Tongue (tissue), 2 donors: ENCODE measurements around the gene CAPN14. TPM values are rescaled to one million over a fixed set of nuclear protein-coding genes. Genes with fewer than 3 reads are reported as not detected.
A peak's percentile ranks its signal among the peaks of the same experiment; 100 is the strongest.

Experiments used
- DNase-seq: peaks from one replicate; pipeline ENCODE4 v3.0.0-alpha.2; 2015
- total RNA-seq: library from RNA; depleted of rRNA; stranded (reverse); fragments of >200 nt; gene quantifications from one replicate; pipeline ENCODE4 v1.2.3, GENCODE V29; 2014

CAPN14 gene
- total RNA-seq, 1 donor from 2014 or later: 20.5 TPM

DNA sequence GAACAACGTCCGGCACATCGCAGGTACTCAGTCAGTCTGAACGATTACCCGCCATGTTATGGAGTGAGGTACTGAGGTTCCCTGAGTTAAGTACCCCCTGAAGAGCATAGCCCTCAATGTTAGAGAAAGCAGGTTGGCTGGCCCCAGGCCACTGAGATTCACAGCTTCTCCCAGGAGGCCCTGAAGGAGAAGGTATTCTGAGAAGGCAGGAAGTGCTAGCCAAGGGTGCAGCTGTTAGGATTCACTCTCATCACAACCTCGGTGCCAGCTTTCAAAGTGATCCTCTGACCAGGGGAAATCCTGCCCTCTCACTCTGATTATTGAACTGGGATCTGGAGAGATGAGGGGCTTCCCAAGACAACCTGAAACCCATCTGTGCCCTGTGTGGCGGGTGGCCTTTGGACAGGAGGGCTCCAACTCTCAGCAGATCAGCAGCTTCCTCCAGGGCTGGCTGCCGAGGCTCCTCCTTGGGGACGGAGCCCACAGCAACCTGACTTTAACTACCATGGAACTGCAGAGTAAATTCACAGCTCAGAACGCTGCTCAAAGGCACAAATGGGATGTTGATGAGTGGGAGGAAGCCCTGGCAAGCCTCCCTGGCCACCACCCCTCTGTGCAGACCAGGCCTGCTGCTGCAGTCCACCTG, 24.4 kb upstream of the CAPN14 start:
- DNase-seq: peak; percentile 54

DNA sequence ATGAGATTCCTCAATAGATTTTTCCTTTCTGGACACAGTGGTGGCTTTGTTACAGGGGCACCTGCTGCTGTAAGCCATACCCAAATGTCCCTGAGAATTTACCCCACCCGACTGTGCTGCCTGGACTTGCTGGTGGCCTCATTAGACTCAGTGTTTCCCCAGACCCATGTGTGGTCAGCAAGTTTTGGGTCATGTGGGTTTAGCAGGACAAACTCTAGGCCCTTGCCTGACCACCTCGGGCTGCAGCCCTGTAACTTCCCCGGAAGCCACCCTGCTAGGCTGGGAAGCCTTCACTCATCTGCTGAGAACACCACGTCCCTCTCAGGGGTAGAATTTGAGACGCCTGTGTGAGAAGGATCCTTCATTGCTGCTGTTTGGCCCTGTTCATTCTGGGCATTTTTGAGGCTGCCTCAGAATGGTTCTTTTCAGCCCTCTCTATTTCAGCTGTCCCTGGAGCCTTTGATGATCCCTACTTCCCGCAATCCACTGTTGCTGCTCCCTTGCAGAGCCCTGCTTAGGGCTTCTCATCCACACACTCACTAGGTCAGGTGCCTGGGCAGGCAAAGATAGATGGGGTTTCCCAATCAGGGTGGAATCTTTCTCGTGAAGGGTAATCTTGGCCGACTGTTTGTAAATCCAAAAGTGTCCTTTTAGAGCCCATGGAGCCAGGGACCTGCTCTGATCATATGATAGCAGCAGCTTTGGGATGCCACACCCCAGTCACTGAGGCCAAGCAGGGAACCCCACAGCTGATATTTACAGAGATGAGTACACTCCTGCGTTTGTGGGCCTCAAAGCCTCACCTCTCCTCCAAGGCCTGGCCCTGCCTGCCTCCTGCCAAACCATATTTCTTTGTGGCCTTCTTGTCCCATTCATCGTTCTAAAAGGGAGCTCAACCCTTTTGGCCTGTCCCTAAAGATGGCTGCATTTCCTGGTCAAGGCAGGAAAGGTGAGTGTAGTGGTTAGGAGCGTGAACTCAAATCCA, 23.4 kb upstream of the CAPN14 start:
- peak; percentile 58 for DNase-seq

DNA sequence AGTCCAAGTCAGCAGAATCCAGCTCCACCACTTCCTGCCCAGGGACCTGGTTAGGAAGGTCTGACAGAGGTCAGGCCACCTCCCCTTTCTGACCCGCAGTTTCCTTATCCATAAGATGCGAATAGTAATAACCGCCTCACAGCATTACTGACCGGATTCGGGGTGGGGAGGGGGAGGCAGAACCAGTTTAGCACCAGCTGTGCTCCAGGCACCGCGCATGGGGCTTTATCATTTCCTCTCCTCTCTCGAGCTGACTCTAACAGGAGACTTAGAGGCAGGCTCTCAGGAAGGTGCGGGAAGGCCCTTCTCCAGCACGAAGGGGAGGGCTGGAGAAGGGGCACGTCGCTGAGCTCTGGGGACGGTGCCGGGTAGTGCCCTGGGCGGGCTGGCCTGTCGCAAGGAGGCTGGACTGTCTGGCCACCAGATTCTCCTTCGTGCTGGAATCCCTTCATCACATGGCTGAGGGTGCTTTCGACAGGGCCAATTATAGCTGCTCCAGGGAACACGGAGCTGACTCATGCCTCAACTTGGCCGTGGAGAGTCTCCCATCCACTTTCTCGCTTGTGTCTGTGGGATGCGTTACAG, 22.4 kb upstream of the CAPN14 start:
- DNase-seq: peak; percentile 41

DNA sequence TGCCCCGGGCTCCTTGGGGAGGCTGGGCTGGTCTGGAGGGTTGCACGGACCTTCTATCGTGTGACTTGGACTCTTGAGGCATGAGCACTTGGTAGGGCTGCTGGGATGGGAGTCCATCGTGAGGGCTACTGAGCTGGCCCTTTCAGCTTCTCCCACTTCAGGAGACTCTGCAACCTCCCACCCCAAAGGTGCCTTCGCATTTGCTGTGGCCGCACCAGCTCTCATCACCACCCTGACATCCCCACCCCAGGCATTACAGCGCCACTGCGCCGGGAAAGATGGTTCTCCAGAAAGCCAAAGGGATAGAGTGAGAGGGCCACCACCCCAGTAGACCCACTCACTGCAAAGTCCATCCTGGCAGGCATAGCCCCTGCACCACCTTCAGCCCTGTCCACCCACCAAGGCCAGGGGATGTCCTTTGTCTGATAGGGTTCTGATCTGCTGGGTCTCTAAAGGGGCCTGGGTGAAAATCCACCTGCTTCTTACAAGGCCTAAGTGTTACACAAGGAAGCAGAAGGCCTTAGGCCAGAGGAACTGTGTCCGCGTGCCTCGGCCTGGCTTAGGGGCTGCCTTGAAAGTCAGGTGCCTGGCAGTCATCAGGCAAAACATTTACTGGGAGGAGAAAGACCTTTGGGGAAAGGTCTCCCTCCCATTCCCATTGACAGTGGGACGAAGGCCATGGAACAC, 21.7 kb upstream of the CAPN14 start:
- no peak for DNase-seq

DNA sequence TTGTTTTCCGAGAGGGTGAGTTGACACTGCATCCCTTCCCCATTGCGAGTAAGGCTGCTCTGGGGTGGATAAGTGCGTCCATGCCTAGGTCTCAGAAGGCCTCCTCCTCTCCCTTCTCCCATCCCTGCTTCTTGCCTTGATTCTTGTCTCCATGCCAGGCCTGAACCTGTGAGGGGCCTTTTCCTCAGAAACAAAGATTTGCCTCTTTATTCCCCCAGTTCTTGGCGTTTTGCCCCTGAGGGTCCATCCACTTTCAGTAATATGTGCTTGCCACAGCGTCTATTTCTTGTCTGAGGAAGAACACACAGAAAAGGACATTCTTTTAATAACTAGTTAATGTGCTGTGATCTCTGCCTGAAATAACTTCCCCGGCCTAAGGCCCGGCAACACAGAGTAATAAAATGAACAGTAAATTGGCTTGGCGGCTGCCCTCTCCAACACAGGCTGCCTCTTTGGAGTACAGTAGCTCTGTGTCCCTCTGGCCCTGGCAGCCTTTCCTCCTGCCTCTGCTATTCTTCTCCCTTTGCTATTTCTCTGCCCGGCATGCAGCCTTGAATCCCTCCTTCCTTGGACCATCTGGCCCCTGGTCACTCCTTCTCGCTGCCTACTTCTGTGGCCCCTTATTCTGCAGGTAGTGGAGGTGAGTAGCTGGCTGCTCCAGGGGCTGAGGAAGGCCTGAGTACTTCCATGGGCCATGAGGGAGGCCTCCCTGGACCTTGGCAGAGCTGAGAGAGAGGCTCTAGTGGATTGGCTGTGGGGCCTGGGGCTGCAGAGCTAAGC, 21.0 kb upstream of the CAPN14 start:
- no peak for DNase-seq

DNA sequence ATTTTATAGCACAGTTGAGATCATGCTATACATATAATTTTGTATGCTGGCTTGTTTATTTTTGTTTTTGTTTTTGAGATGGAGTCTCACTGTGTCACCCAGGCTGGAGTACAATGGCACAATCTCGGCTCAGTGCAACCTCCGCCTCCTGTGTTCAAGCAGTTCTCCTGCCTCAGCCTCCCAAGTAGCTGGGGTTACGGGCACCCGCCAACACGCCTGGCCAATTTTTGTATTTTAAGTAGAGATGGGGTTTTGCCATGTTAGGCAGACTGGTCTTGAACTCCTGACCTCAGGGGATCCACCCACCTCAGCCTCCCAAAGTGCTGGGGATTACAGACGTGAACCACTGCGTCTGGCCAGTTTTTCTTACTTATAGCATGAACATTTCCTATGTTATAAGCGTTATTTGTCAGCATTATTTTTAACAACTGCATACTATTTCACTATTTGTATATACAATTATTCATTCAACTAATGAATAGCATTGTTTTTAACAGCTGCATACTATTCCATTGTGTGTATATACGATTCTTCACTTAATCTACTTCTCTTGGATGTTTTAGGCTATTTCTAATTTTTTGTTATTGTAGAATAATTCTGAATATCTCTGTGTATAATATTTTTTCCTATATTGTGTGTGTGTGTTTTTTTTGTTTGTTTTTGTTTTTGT, 20.2 kb upstream of the CAPN14 start:
- no peak for DNase-seq

DNA sequence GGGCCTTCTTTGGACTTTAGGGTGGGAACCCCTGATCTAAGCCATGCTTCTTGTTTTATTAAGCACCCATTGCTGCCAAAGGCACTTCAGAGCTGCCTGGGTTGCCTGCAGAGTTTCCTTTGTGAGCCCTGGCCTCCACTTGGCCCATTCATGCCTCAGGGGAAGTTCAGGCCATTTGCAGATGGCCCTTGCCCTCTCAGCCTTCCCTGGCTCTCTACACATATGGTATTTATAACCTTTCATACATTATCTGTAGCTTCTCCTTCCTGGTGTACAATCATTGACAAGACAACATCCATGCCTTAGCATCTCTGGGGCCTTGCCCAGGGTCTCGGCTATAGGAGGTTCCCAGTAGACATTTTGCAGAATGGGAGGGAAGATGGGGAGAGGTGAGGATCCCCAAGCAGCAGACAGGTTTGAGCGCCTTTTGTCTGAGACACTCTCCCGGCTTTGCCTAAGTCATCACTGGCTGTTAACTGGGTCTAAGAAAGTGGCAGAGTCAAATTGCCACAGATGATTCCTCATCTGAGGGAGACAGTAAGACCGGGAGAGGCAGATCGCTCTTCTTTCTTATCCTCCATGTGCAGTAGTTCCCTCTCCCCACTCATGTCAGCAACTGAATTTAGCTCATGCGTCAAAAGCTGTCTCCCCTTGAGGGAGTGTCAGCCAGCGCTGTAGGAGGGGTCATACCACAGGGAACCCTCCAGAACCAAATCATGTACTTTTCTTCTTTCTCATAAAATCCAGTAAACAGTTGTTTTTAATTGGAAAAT, 19.3 kb upstream of the CAPN14 start:
- no peak for DNase-seq

DNA sequence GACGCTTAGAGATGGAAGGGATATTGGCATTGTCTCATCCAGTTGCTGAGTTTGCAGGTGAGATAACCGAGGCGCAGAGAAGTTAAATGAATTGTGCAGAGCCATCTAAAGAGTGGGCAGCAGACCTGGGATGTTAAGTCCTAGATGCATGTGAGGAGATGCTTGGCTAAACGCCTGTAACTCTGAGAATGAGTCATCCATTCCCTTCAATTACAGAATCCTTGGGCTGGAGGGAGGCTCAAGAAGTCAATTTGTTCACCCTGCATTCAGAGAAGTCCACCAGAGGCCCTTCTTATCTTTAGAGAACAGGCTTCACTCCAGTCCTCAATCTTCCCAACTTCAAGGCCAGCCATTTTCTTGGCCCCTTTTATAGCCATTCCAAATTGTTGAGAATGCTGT, 18.2 kb upstream of the CAPN14 start:
- peak; percentile 45 for DNase-seq

DNA sequence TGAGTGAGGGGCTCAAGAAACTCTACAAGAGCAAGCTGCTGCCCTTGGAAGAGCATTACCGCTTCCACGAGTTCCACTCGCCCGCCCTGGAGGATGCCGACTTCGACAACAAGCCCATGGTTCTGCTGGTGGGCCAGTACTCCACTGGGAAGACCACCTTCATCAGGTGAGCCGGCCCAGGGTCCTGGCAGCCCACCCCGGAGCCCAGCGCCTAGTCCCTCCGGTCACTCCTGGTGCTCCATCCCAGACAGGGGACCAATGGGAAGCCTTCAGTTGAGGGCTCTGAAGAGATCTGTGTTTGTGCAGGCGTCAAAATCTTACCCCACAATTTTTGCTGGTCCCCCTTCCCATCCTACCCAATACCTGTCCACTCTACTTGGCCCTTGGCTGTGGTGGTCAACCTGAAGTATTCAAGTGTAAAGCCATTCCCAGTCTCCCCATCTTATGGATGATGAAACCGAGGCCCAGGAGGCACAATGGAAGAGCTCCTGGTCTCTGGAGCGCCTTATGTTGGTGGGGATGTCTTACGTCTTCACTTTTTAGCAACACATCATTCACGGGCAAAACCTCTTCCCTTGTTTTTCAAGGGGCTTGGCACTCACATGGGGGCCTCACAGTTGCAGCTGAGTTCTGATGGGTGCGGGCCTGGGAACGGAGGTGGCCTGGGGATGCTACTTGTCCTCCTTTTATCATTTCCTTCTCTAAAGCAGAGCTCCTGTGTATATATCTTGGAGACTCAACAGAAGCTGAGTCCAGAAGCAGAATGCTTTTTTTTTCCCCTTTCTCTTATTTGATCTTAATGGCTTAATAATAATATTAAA, 17.6 kb upstream of the CAPN14 start:
- no peak for DNase-seq

DNA sequence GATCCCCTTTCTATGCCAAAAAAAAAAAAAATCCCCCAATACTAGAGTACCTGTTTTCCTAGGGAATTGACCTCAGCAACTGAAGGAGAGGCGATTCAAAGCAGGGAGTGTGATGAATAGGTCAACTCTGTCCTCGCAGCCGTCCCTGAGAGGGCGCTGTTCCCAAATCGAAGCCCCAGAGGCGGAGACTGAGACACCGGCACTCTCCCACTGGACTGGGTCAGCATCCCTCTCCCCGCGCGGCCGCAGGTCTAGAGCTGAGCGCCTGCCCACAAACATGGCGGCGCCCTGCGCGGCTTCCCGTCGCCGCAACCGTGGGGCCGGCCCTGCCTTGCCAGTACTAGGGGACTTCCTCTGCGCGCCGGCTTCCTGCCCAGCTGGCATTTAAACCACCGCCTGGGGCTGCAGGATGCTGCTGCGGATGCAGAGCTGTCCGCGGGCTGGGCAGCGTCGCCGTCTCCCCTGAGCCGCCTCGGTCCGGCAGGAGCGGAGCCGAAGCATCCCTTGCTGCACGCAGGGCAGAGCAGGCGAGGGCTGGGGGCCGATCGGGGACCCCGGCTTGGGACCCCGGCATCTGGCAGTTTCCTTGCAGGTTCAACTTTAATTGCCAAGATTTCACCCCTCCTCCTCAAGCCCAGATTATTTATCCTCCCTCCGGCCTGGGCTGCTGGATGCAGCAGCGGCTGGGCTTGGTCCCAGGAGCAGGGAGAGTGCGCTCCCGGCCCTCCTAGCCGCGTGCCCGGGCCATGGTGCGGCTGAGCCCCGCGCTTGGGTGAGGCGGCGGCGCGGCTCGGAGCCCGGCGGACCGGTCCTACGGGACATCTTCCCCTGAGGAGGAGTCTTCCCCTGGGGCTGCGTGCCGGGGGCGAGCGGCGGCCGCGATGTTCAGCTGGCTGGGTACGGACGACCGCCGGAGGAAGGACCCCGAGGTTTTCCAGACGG, 16.7 kb upstream of the CAPN14 start, which contains the start of gene EHD3:
EHD3 (plus strand) TSS at position 412 of the 942 bp plus-strand sequence; CDS start at position 882, 470 bp downstream.
- DNase-seq: peak; percentile 90

DNA sequence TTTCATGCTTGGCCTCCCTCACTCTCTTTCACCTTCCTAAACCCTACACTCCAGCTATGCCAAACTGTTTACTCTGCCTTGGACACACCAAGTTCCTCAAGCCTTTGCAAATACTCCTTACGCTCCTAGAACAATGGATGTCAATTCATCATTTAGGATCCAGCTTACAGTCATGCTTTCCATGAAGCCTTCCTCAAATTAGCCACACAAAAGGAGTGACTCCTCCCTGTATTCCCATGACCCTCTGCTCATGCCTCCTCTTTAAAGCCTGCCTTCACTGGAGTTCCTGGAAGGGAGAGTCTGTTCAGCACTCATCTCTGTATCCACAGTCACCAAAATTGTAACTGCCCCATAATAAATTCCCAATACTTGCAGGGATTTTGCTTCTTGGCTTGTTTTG, 15.9 kb upstream of the CAPN14 start:
- DNase-seq: no peak

DNA sequence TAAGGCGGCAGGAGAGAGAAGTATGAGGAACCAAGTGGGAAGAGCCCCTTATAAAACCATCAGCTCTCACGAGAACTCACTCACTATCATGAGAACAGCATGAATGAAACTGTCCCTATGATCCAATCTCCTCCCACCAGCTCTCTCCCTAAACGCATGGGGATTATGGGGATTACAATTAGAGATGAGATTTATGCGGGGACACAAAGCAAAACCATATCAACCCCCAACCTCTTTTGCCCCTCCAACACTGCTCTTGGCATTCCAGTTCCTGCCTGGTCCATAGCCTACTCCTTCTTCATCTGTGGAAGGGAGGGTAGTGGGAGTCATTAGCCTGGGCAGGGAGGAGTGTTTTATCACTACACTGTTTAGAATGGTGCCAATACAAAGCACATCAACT, 15.3 kb upstream of the CAPN14 start:
- no peak for DNase-seq

DNA sequence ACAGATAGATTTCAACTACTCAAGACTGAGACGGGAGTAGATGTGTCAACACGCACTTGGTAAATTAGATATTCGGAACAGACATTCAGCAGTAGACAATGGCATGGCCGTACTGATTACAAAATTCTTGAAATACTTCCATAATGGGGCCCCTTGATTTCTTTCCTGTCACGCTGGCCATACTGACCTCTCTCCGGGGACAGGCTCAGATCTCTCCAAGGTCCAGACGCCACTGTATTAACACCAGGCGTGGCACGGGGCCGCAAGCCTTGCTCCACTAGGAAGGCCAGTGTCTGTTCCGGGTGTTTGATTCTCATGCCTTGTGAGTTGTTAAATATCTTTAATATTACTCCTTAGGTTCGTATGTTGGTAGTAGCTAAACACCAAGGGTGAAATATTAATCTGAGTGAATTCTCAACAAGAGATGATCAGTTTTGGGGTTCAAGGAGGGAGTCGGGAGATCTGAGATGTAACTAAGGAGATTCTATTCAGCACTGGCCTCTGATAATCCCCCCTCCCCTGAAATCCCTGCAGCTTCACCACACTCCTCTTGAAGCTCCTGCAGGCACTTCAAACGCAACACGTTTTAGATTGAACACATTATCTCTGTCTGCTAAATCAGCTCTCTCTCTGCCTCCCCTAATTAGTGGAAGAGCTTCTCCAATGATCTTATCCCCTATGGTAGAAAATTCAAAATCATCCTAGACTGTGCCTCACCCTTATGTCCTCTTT, 14.4 kb upstream of the CAPN14 start:
- no peak for DNase-seq

DNA sequence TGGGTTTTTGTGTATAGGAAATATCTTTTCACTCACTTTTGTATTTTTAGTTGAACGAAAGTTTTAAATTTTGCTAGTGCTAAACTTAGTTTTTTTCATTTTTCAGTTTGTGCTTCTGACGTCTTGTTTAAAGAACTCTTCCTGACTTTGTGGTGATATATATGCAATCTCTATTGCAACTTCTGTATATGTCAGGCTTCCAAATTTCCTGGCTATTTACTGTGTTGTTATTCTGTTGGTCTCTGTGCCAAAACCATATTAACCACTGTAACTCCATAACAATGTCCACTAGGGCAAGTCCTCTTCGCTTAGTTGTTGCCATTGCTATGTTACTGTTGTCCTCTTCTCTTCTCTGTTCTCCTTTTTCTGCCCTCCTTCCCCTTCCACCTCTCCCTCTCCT, 13.4 kb upstream of the CAPN14 start:
- no peak for DNase-seq

DNA sequence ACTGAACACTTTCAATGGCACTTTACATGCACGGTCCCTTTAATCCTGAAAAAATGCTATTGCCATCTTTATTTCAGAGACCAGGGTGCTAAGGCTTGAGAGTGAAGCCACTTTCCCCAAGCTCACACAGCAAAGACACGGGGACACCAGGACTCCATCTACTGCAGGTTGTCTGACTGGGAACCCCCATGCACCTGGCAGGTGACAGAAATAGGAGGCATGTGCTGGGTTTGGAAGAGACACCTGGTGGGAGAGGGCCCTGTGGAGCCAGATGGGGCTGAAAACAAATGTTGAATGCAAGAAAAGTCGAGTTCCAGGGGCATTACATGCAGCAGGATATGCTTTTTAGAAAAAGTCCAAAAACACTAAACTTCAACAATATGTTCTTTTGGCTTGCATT, 11.4 kb upstream of the CAPN14 start:
- no peak for DNase-seq

DNA sequence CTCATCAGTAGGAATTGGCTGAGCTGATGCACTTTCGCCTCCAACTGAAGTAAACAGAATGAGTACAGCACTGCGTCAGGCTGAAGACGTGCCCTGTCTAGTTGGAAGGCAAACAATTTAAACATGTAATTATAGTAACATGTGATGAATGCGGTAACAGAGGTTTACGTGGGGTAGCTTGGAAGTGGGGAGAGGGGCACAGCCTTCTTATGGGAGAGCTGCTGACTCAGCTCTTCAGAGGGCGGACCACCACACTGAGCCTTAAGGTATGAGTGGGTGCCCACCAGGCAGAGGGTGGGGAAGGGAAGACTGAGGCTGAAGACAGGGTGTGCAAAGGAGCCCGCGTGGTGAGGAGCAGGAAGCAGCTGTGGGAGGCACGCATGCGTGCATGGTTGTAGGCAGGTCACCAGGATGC, 10.4 kb upstream of the CAPN14 start:
- DNase-seq: peak; percentile 36

DNA sequence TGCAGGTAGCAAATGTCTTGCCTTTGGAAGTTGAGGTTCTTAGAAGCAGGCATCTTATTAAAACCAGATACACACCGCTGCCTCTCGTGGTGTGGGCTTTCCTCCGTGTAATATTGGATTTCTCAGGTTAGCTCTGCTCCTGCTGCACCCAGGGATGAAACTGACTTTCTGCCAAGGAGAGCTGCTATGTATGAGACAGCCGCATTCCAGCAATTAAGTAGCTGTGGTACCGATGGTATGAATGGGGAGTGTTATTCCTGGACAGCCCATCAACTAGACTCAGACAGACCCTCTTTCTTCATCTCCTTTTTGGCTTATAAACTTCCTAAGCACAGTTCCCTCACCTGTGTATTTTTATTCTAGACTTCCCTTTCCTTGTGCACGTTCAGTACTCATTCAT, 9.8 kb upstream of the CAPN14 start:
- no peak for DNase-seq
